ENCODE measurements around the gene ARID1B.

DNA sequence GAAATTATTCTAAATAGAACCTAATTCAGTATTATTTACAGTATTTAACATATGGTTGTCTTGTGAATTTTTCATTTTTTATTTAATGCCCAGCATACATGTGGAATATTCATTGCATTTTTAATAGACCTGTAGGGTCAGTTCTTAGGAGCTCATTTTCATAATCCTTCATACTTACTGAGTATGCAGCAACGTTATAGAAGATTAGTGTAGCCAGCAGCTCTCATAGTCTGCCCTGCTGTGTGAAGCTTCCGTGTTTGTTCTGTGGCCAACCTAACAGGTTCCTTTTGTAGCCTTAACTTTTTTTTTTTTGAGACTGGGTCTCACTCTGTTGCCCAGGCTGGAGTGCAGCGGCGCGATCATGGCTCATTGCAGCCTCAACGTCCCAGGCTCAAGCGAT, 261.4 kb downstream of the ARID1B start:
- TF ChIP-seq, protein P1, sequence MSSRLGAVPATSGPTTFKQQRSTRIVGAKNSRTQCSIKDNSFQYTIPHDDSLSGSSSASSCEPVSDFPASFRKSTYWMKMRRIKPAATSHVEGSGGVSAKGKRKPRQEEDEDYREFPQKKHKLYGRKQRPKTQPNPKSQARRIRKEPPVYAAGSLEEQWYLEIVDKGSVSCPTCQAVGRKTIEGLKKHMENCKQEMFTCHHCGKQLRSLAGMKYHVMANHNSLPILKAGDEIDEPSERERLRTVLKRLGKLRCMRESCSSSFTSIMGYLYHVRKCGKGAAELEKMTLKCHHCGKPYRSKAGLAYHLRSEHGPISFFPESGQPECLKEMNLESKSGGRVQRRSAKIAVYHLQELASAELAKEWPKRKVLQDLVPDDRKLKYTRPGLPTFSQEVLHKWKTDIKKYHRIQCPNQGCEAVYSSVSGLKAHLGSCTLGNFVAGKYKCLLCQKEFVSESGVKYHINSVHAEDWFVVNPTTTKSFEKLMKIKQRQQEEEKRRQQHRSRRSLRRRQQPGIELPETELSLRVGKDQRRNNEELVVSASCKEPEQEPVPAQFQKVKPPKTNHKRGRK (CRISPR knock-in tag; IDR thresholded peaks at IDR 0.05; ENCODE audit: borderline replicate concordance) = no peak
- TF ChIP-seq SP1 (CRISPR knock-in tag; conservative IDR thresholded peaks at IDR 0.05) (no peak), ZNF423 (CRISPR knock-in tag; IDR thresholded peaks at IDR 0.05) (no peak), FOXK1 (CRISPR knock-in tag; IDR thresholded peaks at IDR 0.05) (no peak), MAX (CRISPR knock-in tag; IDR thresholded peaks at IDR 0.05) (no peak), CTCF (IDR thresholded peaks at IDR 0.05) (no peak), RELA (CRISPR knock-in tag; IDR thresholded peaks at IDR 0.05; ENCODE audit: borderline replicate concordance) (no peak), PREB (CRISPR knock-in tag; IDR thresholded peaks at IDR 0.05; ENCODE audit: borderline replicate concordance) (no peak), E2F5 (CRISPR knock-in tag; IDR thresholded peaks at IDR 0.05) (no peak), E2F1 (CRISPR knock-in tag; IDR thresholded peaks at IDR 0.05) (no peak), JUN (CRISPR knock-in tag; IDR thresholded peaks at IDR 0.05) (no peak), KAT7 (CRISPR knock-in tag; IDR thresholded peaks at IDR 0.05; ENCODE audit: borderline replicate concordance) (no peak), AR (CRISPR knock-in tag; IDR thresholded peaks at IDR 0.05) (no peak), GABPB1 (CRISPR knock-in tag; IDR thresholded peaks at IDR 0.05) (no peak)
